Uterus (tissue), 2 donors: ENCODE results near the gene TANGO2.

ENCODE experiments used
- CTCF ChIP-seq, 4 experiments: fragments of 200-600 bp in 2 of 4; fragments of 450-650 bp in 2 of 4; sonication (generic) in 2 of 4; IDR thresholded peaks; one replicate each; pipeline ENCODE4 v1.5.1; 2016 to 2019; ENCODE audit warnings: antibody characterized with exemption in 4 of 4, mild to moderate bottlenecking in 2 of 4, moderate library complexity in 1 of 4
- POLR2A ChIP-seq, 2 donors: fragments of 450-650 bp; IDR thresholded peaks; one replicate each; pipeline ENCODE4 v1.6.1; 2016; ENCODE audit warnings: antibody characterized with exemption in 2 of 2, mild to moderate bottlenecking in 1 of 2, moderate library complexity in 1 of 2

GRCh38 chr22:20105456-20106204 lies 84.7 kb downstream of the TANGO2 start:
- no peak for TF ChIP-seq CTCF (IDR thresholded peaks at IDR 0.05)
- no peak for TF ChIP-seq POLR2A (IDR thresholded peaks at IDR 0.05)
